PC-3 (cell line): Measurements from ENCODE around the gene DBF4B. TPM values are rescaled to one million over a fixed set of nuclear protein-coding genes. Genes with fewer than 3 reads are reported as not detected.
A peak's percentile ranks its signal among the peaks of the same experiment; 100 is the strongest.

ENCODE experiments used
- ATAC-seq: fragments of 200-7000 bp; cut with Tn5 transposase; 2 replicates; pipeline ENCODE4 v1.9.1; 2020; ENCODE audit warnings: mild to moderate bottlenecking, moderate library complexity
- BruUV-seq: library from RNA; stranded (reverse); fragments of 400-500 nt; replicated peaks from 2 replicates; lab custom pipeline; 2021; lab: Mats Ljungman, UMichigan
- CTCF ChIA-PET: fragments of 300-600 bp; sonication (Branson Sonifier 250); formaldehyde crosslinking; loops from one replicate; lab custom pipeline; 2022; ENCODE audit warnings: antibody characterized with exemption; lab: Charles Lee
- POLR2A ChIA-PET: fragments of 300-600 bp; sonication (Branson Sonifier 250); formaldehyde crosslinking; loops from one replicate; lab custom pipeline; 2022; ENCODE audit warnings: antibody characterized with exemption; ENCODE audit not compliant: unreplicated experiment; lab: Charles Lee
- DNase-seq: peaks from one replicate; pipeline ENCODE4 v3.0.0-alpha.2; 2015
- H2AFZ ChIP-seq: fragments of 300-600 bp; sonication (generic); 2 replicates; pipeline ENCODE4 v1.6.0; 2016; ENCODE audit warnings: antibody characterized with exemption, low read length
- H3F3A ChIP-seq: fragments of 300-600 bp; sonication (generic); one replicate; pipeline ENCODE4 v1.6.0; 2017; ENCODE audit warnings: antibody characterized with exemption, low read length, control low read depth, mild to moderate bottlenecking; ENCODE audit not compliant: unreplicated experiment
- H3K27ac ChIP-seq: fragments of 300-600 bp; sonication (generic); 2 replicates; pipeline ENCODE4 v1.5.1; 2016; ENCODE audit warnings: mild to moderate bottlenecking, low read length
- H3K27me3 ChIP-seq: fragments of 300-600 bp; sonication (generic); 2 replicates; pipeline ENCODE4 v1.6.1; 2016; ENCODE audit warnings: low read length, mixed read lengths
- H3K36me3 ChIP-seq: fragments of 300-600 bp; sonication (generic); 2 replicates; pipeline ENCODE4 v1.6.1; 2016; ENCODE audit warnings: low read depth, mixed run types, low read length, mixed read lengths
- H3K4me1 ChIP-seq: fragments of 300-600 bp; sonication (generic); 2 replicates; pipeline ENCODE4 v1.5.1; 2016; ENCODE audit warnings: low read length; ENCODE audit not compliant: insufficient read depth
- H3K4me2 ChIP-seq: fragments of 300-600 bp; sonication (generic); 2 replicates; pipeline ENCODE4 v1.6.0; 2016; ENCODE audit warnings: low read length
- H3K4me3 ChIP-seq: fragments of 300-600 bp; sonication (generic); 2 replicates; pipeline ENCODE4 v1.5.1; 2016; ENCODE audit warnings: mild to moderate bottlenecking, low read length, mixed read lengths
- H3K79me2 ChIP-seq: fragments of 300-600 bp; sonication (generic); 2 replicates; pipeline ENCODE4 v1.6.1; 2017; ENCODE audit warnings: low read length, mixed read lengths
- H3K9ac ChIP-seq: fragments of 300-600 bp; sonication (generic); 2 replicates; pipeline ENCODE4 v1.6.0; 2016; ENCODE audit warnings: mild to moderate bottlenecking, low read length
- H3K9me2 ChIP-seq: fragments of 300-600 bp; sonication (generic); replicated peaks from 2 replicates; pipeline ENCODE4 v1.6.1; 2016; ENCODE audit warnings: mixed run types, low read length, mixed read lengths
- H3K9me3 ChIP-seq: fragments of 300-600 bp; sonication (generic); 2 replicates; pipeline ENCODE4 v1.6.1; 2016; ENCODE audit warnings: low read length, mixed read lengths
- H4K20me1 ChIP-seq: fragments of 300-600 bp; sonication (generic); 2 replicates; pipeline ENCODE4 v1.6.1; 2016; ENCODE audit warnings: low read length, mixed read lengths
- CTCF ChIP-seq: fragments of 300-600 bp; sonication (generic); conservative IDR thresholded peaks from 2 replicates; pipeline ENCODE4 v1.5.1; 2017; ENCODE audit warnings: antibody characterized with exemption, low read depth, mild to moderate bottlenecking, low read length
- EZH2 ChIP-seq: fragments of 300-600 bp; sonication (generic); IDR thresholded peaks from one replicate; pipeline ENCODE4 v1.6.1; 2017; ENCODE audit warnings: antibody characterized with exemption, mild to moderate bottlenecking, low read length; ENCODE audit not compliant: unreplicated experiment
- EZH2phosphoT487 ChIP-seq: fragments of 300-600 bp; sonication (generic); IDR thresholded peaks from 2 replicates; pipeline ENCODE4 v1.6.1; 2018; ENCODE audit warnings: mild to moderate bottlenecking, antibody characterized with exemption, low read length, borderline replicate concordance
- intact Hi-C: fragments of 100-400 bp; cut with micrococcal nuclease; formaldehyde crosslinking; loops from 2 replicates; pipeline ENCODE4 v1.9.0; 2023
- total RNA-seq: library from RNA; depleted of rRNA; stranded (reverse); fragments of >200 nt; gene quantifications from 2 replicates; pipeline ENCODE4 v1.2.3, GENCODE V29; 2014

DBF4B gene
- total RNA-seq, 1 experiment from 2014 or later, result 17.9 TPM

GRCh38 chr17:44758414-44759085 lies 50.1 kb downstream of the DBF4B start, which contains the start of gene ADAM11:
Gene ADAM11, plus strand, starts transcription at chr17:44758988. Its CDS starts 212 bp downstream, at chr17:44759200.
- H3K4me3 ChIP-seq, result peak within 1 kb of the TSS; percentile 68
- DNase-seq (no peak), ATAC-seq (peak; percentile 52)
- TF ChIP-seq EZH2 (no peak), CTCF (no peak), EZH2phosphoT487 (no peak)
- no TSS peak for BruUV-seq
- H4K20me1 ChIP-seq, result no peaks in the 10 kb centered on the region
- peak within 1 kb of the TSS; percentile 95 for H3K4me2 ChIP-seq
- H3K79me2 ChIP-seq, result no peaks in the 10 kb centered on the region
- POLR2A ChIA-PET, result no interaction called here
- H3F3A ChIP-seq, result no peaks in the 10 kb centered on the region
- H3K36me3 ChIP-seq, result no peaks in the 10 kb centered on the region
- intact Hi-C loops, result no loop called here
- H3K27me3 ChIP-seq, result 0 out of 2 replicates have a peak, but pooled peaks cover 5% of the 10 kb centered on the region
- no peak within 1 kb of the TSS for H3K9ac ChIP-seq
- H3K4me1 ChIP-seq, result peaks cover 4% of the 10 kb centered on the region; the same call in 1 of the 2 replicates
- H3K27ac ChIP-seq, result no peak within 1 kb of the TSS
- CTCF ChIA-PET, result interaction anchor here (0.6 kb wide), 1 partner anchor 266 kb away, joined by 10 read pairs; no protein-coding TSS in a partner anchor
- H3K9me3 ChIP-seq, result no peaks in the 10 kb centered on the region
- peak within 1 kb of the TSS; percentile 74 for H2AFZ ChIP-seq
- H3K9me2 ChIP-seq, result no peaks in the 10 kb centered on the region

- no peaks in the 10 kb centered on the region for H3K79me2 ChIP-seq
- H3K9me3 ChIP-seq, result no peaks in the 10 kb centered on the region
- H3F3A ChIP-seq, result no peaks in the 10 kb centered on the region
- H3K9me2 ChIP-seq, result no peaks in the 10 kb centered on the region
- peak overlapping the region; percentile 68 for H3K4me3 ChIP-seq
- DNase-seq (no peak), ATAC-seq (peak; percentile 43)
- peak overlapping the region; percentile 95 for H3K4me2 ChIP-seq
- H2AFZ ChIP-seq, result peak overlapping the region; percentile 74; the same call in 1 of the 2 replicates
- CTCF ChIA-PET, result interaction anchor here (0.6 kb wide), 1 partner anchor 265 kb away, joined by 10 read pairs; no protein-coding TSS in a partner anchor
- H3K36me3 ChIP-seq, result no peaks in the 10 kb centered on the region
- TF ChIP-seq EZH2 (no peak), CTCF (0 out of 2 replicates have a peak, but pooled peaks have one; percentile 23), EZH2phosphoT487 (no peak)
- intact Hi-C loops, result no loop called here
- 0 out of 2 replicates have a peak, but pooled peaks cover 5% of the 10 kb centered on the region for H3K27me3 ChIP-seq
- H3K9ac ChIP-seq, result no peak overlapping the region
- no TSS peak for BruUV-seq
- no peaks in the 10 kb centered on the region for H4K20me1 ChIP-seq
- H3K27ac ChIP-seq, result no peak overlapping the region
- peaks cover 4% of the 10 kb centered on the region; the same call in 1 of the 2 replicates for H3K4me1 ChIP-seq
- POLR2A ChIA-PET, result no interaction called here
Measured at GRCh38 chr17:44759086-44759915, 50.8 kb downstream of the DBF4B start.
